LNCAP (cell line): Measurements from ENCODE around the gene VPS13D.

Source experiments
- CTCF ChIP-seq: fragments of 450-650 bp; IDR thresholded peaks from 2 replicates; pipeline ENCODE4 v1.5.1; 2017; ENCODE audit warnings: mild to moderate bottlenecking

The VPS13D gene

GRCh38 chr1:12208764-12209494 lies 20.9 kb upstream of the VPS13D start:
- TF ChIP-seq CTCF, result peak; percentile 89

GRCh38 chr1:12209495-12209832 lies 20.4 kb upstream of the VPS13D start:
- TF ChIP-seq CTCF, result no peak

GRCh38 chr1:12215118-12215961 lies 14.5 kb upstream of the VPS13D start:
- no peak for TF ChIP-seq CTCF

- TF ChIP-seq CTCF, result no peak
Measured at GRCh38 chr1:12219800-12220199, 10.0 kb upstream of the VPS13D start.

- no peak for TF ChIP-seq CTCF
Measured at GRCh38 chr1:12220890-12221289, 8.9 kb upstream of the VPS13D start.

GRCh38 chr1:12228979-12229378 lies 851 bp upstream of the VPS13D start:
- TF ChIP-seq CTCF, result no peak

- TF ChIP-seq CTCF, result no peak
Measured at GRCh38 chr1:12229386-12229834, 420 bp upstream of the VPS13D start.
